Eye (tissue), 1 donor: ENCODE measurements around the gene GAB1.

ENCODE experiments used
- DNase-seq: peaks from one replicate; pipeline ENCODE4 v3.0.0-alpha.2; 2015

Gene GAB1

DNA sequence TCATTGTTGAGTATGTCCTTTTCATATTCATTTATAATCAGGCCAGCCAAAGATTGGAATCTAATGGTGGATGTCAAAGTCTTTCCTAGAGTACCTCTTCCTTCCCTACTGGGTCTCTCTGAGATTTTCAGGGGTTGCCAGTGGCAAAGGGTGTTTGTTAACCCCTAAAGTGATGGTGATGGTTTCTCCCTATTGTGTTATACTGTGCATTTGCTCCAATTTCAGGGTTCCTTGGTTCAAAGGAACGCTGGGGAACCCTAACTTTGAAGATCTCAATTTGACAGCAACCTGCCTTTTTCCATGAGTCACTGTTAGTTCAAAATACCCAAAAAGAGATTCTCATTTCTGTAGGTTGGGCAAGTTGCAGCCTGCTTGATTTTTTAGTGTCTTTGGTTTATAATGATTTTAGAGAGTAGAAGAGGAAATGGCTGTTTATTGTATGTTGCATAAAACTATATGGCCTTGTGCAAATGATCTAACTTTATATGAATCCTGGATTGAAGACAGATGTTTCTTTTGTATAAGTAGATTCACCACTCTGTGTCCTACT is 23.0 kb downstream of the GAB1 start:
- DNase-seq: no peak

DNA sequence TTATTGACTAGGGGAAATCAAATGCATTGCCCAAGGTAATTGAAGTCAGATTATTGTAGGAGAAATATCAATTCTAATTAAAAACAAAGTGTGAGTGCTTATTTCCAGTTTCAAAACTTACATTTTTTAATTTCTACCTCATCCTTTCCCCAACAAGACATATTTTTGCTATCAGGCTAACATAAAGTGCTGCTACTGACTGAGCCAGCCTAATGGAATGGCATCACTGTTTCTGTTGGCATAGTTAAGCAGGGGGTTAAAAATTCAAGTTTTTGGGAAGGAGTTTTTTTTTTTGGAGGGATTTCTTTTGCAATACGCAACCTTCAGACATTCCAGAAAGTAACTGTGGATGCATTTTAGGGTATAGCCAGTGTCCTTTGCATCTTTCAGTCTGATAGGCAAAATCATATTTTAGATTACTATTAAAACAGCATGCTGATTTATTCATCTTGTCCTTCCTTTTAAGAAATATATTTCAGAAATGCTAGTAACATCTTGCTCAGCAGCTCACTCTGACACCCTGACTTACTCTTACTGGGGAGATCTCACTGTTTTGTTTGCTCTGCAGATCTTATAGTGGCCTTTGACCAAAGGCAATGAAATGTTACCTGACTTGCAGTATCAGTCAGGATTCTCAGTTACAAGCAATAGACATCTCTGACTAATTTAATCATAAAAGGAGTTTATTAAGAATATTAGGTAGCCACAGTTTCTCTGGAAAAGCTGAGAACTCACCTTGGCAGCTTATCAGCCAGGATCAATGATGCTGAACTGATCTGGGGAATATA is 24.4 kb downstream of the GAB1 start:
- DNase-seq: no peak

DNA sequence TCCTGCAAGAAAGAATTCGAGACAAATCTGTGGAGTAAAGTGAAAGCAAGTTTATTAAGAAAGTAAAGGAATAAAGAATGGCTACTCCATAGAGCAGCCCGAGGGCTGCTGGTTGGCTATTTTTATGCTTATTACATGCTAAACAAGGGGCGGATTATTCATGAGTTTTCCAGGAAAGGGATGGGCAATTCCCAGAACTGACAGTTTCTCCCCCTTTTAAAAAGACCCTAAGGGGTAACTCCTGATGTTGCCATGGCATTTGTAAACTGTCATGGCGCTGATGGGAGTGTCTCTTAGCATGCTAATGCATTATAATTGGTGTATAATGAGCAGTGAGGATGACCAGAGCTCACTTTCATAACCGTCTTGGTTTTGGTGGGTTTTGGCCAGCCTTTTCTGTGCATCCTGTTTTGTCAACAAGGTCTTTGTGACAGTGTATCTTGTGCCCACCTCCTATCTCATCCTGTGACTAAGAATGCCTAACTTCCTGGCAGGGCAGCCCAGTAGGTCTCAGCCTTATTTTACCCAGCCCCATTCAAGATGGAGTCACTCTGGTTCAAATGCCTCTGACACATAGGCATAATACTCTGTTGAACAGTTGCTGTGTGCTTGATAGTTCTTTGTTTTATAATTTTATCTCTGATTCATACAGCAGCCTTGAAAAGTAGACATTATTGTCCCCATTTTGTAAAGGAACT is 25.8 kb downstream of the GAB1 start:
- no peak for DNase-seq

DNA sequence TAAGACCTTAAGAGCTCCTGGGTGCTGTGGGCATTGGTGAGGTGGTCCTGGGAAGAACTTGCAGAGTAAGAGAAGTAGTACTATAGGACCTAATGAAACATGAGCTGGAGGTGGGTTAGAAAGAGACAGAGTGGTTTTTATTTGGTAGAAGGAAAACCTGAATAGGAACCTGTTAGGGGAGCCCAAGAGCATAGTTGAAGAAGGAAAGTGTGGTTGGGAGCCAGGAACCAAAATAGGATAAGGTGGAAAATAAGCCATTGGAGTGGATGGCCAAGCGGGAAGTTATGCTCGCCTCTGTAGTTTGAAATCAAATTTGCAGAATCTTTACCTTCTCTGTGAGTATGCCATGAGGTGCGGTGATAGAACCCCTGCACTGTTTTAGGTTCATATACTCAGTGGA is 26.7 kb downstream of the GAB1 start:
- DNase-seq: no peak

GRCh38 chr4:143364063-143364462 is 27.4 kb downstream of the GAB1 start:
- DNase-seq: no peak

DNA sequence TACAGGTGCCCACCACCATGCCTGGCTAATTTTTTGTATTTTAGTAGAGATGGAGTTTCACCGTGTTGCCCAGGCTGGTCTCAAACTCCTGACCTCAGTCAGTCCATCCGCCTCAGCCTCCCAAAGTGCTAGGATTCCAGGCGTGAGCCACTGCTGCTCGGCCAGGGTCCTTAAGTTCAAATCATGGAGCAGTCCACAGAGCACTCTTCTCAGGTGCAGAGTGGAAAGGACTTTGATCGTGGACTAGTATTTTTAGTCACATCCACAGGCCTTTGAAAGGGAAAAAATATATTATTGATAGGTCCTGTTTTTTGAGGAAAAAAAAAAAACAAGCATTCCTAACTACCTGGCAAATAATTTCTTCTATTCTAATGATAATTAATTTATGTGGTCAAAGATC is 31.2 kb downstream of the GAB1 start:
- no peak for DNase-seq

DNA sequence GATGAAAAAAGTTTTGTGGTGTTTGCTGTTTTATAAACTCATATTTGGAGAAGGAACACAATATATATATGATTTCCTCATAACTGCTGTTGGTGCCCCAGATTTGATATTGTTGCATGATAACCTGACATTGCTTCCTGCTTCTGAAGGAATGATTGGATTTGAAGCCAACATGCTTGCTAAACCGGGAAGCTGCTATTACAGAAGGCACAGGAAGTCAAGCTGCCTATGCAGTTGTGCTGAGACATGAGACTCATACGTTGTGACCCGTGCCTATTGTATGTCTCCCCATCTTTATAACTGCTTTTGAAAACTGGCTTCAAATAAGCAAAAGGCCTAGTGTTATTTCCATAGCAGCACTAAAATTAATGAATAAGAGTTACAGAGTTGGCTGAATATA is 32.9 kb downstream of the GAB1 start:
- no peak for DNase-seq

DNA sequence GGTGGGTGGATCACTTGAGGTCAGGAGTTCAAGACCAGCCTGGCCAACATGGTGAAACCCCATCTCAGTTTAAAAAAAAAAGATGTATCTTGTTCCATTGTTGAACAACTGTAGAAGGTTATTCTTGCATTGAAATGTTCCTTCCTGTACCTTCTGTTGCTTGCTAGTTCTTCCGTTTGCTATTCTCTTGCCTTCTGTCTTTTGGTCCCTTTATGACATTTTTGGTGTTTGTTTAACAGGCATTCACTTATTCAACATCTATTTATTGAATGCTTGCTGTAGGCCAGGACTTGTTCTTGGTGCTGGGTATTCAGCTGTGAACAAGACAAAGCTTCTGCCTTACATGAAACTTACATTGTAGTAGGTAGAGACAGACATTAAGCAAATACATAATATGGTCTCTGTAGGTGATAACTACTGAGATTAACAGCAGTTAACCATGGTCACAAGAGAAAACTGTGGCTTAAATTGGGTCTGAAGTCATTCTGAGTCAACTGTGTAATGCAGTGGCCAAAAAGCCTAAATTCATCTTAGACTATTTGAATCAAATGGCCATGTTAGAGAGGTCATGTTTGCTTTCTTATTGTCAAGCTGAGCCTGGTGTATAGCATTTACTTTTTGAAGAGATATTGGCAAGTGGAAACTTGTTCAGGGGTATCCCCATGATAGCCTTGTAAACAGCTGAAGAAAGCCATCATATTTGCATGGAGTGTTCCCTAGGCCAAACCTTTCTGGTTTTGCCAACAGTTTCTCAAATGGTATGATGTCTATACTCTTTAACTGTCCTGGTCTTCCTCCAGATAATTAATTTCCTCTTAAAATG is 35.6 kb downstream of the GAB1 start:
- no peak for DNase-seq

DNA sequence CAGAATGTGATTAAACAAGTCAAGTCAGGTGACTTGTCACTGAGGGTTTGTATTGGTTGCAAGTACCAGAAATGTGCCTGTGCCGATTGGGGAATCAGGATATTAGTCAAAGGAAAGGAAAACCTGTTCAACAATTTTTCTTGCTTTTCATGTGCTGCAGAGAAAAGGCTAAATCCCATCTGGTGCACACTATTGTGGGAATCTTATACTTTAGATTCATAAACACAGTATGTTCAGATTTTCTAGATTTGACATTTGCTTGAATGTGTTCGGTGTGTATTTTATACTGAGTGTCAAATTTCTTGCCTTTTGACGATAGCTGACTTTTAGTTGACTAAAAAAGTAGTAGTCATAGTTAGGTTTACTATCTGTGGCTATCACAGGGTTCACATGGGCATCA is 37.6 kb downstream of the GAB1 start:
- DNase-seq: no peak

DNA sequence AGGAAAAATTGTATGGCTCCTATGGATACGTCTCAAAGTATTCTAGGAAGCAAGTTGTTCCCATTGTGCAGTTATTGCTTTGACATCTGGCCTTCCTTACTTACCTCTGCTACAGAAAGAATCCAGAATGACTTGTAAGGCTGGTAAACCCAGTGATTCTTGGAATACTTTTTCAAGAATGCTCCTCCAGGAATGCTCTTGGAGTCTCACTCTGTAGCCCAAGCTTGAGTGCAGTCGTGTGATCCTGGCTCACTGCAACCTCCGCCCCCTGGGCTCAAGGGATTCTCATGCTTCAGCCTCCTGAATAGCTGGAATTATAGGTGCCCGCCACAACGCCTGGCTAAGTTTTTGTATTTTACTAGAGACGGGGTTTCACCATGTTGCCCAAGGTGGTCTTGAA is 38.1 kb downstream of the GAB1 start:
- no peak for DNase-seq

GRCh38 chr4:143375326-143376073 is 38.8 kb downstream of the GAB1 start:
- DNase-seq: peak; percentile 52

GRCh38 chr4:143377611-143378099 is 41.0 kb downstream of the GAB1 start:
- DNase-seq: no peak

GRCh38 chr4:143380629-143381028 is 44.0 kb downstream of the GAB1 start:
- DNase-seq: peak; percentile 50

DNA sequence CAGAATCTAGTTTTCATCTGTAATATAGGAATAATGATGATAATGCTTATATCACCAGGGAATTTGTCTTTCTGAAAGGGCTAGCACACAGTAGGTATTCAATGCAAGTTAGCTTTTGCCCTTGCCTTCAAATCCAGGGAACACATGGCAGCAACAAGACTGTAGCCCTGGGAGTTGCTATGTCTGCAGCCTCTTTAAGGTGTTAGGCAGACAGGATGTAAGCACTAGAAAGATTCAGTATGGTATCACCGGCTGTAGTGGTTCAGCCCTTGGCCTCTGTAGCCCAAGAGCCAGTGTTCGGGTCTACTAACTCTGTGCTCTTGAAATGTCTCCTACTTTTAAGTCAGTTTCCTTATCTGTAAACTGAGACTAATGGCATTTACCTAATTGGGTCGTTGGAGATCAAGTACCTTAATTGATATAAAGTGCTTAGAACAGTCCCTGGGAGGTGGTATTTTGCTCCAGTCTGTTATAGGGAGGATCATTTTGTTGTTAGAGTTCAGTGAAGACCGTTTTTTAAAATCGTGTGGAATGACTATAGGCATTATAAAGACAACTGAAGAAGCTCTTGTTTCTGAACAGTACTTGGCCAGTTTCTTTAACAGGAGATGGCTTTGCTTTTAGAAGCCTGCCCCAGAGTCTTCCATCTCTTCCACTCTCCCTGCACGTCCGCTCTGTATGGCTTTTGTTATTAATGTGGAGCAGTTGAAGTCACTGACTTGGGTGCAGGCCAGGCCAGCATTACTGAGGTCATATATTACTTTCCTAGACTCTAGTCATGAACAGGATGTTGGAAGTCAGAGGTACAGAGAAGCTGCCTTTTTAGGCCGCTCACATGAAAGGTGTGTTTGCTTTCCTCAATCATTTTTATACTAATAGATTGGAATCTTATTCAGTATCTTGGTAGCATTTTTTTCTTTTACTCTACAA is 44.8 kb downstream of the GAB1 start:
- peak; percentile 73 for DNase-seq

GRCh38 chr4:143382596-143382995 is 45.9 kb downstream of the GAB1 start:
- DNase-seq: no peak

DNA sequence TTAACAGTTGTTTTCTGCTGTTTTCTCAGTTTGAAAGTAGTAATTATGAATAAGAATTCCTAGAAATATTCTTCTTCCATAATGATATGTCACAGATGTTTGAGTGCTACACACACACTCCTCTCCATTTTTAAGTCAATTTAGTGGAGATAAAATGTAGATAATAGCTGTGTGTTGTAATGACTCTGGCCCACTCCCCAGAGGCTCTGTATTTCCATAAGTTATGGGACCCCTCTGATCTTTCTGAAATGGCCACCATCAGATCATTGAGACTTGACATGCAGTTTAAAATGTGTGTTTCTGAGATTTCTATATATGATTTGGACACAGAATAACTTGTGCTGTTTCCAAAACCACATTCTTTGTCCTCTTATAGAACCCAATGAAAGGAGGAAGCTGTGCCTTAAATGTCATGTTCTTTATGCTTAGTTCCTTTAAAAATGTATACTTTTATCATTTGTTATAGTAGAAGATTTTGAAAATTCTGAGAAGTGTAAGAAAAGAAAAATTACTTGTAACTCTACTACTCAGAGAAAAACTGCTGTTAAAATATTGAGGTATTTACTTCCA is 46.4 kb downstream of the GAB1 start:
- no peak for DNase-seq

GRCh38 chr4:143384381-143384994 is 47.8 kb downstream of the GAB1 start:
- DNase-seq: no peak

GRCh38 chr4:143386812-143387211 is 50.1 kb downstream of the GAB1 start:
- no peak for DNase-seq

DNA sequence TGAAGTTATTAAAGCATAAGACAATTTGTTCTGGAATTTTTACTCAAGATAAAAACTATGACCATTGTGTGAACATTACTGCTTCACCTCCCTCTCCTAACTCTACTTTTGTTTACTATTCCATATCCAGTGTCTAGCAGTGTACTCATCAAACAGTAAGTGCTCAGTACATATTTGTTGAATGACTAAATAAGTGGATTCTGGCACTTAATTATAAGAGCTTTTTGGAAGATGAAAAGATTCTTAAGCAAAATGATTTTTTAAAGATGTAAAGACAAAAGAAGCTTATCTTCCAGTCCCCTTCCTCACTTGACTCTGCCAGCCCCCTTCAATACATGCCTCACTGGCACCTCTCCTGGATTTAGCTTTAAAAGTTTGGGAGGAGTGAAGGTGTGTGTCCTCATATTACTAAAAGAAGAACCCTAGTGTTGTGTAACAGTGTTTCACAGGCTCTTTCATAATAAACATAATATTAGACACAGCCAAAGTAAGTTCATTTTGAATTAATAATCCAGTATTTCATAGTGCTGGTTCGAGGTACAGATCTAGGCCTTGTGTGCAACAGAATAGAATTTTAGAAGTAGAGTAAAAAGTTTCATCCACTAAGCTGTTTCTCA is 53.0 kb downstream of the GAB1 start:
- DNase-seq: no peak

- DNase-seq: no peak
These were observed 54.1 kb downstream of the GAB1 start for GRCh38 chr4:143390764-143391163.
